ENCODE results near the gene MBTPS2.
"Not testable (repeated sequence)": the region's sequence is repeated elsewhere in the genome, so short reads cannot be mapped to it uniquely, and the experiment has no call there.

Gene MBTPS2

DNA sequence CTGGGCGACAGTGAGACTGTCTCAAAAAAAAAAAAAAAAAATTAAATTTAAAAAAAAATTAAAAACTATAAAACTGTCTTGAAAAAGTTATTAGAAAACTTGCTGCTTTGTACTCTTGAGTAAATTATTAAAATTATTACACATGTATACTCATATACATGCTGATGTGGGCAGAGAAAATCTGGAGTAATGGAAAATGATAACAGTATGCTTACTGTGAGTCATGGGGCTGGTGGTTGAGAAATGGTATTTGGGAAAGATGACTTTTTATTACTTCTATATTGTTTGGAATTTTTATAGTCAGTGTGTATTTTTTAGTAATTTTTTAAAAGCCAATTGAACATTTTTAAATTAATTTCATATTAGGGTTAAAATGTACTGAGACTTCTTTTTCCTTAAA is 23.8 kb downstream of the MBTPS2 start:
- no peak for DNase-seq

GRCh38 chrX:21865436-21865835 is 26.0 kb downstream of the MBTPS2 start:
- no peak for DNase-seq

DNA sequence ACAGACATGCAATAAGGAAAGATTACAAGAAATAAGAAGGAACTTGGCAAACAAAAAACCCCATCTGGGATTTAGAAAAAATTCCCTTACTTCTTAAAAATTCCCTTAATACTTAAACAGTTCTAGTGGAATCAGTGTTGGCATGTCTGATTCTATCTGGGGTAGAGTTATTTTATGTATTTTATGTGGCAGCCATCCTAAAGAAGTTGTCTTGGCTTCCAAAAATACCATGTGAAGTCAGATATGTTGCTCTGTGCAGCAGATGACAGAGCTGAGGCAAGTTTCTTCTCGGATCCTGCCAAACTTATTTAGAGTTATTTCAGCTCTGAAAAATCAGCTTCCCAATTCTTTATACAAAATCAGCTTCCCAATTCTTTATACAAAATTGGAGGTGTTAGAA is 31.1 kb downstream of the MBTPS2 start:
- DNase-seq = no peak

DNA sequence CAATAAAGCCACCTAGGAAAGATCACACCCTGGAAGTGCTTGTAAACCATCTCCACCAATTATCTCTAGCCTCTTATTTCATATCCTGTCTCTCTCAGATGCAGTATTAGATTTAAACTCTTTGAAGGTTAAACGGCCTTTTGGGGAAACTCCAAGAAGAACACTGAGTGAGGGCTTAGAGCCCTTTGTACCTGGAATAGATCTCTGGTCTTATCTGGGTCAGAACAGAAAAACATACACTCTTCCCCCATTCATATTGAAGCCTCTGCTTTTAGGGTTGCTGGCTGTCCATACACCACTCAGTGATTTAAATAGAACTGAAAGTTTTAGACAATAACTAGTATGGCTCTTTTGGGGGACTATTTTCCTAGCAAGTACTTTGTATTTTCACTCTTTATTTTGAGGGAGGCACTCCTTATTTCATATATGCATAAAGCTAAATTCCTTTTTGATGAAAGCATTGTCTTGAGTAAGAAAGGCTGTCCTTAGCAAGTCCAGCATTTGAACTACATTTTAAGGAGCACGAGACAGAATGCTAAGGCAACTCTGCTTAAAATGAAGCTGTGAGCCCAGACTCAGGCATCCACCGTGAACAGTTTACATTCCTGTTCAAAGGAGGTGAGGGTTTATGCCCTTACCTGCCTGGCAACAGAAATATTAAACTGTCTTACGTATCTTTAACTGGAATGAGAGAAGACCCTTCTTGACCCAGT is 33.8 kb downstream of the MBTPS2 start:
- DNase-seq = no peak

DNA sequence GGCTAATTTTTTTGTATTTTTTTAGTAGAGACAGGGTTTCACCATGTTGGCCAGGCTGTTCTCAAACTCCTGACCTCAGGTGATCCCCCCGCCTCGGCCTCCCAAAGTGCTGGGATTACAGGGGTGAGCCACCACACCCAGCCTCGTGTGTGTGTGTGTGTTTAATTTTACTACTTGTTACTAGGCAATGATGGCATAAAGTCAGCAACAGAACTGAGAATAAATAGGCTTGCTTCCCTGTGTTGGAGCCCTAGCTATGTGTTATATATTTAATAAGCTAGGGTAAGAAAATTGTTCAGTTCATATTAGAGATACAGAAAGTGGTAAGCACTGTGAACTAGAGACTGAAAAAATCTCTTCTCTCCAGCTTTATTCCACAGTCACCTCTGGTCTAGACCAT is 34.8 kb downstream of the MBTPS2 start:
- DNase-seq = not testable (repeated sequence)

DNA sequence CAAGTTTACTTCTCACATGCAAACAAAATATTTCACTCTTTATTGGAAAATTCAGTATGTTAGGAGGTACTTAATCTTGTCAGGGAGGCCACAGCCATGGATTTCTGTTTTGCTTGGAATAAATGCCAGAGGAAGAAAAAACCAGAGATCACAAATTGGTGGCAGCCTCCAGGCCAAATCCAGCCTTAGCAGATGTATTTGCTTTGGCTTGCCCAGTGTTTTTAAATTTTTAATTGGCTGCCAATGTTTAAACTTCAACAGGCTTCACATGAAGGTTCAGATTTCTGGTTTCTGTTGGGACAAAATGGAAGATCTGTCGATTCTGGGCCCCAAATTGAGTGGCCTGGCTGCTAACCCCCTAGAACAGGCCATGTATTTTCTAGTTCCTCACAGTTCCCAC is 35.6 kb downstream of the MBTPS2 start:
- no peak for DNase-seq

- no peak for DNase-seq
Observed at GRCh38 chrX:21881881-21882574, 42.6 kb downstream of the MBTPS2 start.

DNA sequence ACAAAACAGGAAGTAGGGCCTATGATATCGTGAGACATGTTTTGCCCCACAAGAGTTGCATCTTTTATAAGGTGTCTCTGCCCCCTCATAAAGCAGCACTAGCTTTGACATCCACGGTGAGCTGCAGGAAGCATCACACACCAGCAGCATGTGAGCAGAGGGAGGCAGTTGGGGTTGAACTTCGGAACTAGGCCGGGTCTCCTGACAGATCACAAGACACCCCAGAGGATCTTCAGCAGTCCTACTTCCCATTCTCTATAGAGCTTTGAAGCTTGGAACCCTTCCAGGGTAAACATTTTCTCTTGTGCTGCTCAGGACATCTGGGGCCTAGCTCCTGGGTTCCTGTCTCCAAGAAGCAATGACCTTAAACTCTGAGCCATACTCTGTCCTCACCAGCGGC is 43.8 kb downstream of the MBTPS2 start:
- no peak for DNase-seq

- DNase-seq = no peak
Observed at GRCh38 chrX:21885568-21885967, 46.2 kb downstream of the MBTPS2 start.

DNA sequence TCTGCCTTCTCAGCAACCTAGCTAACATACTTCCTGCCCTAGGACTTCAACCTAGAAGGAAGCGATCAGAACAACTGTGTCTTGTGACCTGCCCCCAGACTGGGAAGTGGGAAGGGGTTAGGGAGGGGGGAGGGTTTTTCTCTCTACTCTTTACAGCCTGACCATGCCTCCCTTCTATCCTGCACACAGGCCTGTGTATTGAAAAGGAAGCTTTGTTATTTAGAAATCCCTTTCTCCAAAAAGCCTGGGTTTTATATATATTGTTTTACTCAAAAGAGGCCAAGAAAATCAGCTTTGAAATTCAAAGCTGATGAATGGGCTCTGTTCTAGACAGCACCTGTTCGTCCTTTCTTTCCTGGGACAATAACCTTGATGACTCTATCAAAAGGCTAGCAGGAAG is 65.9 kb downstream of the MBTPS2 start:
- no peak for DNase-seq

- no peak for DNase-seq
Observed at GRCh38 chrX:21905953-21906352, 66.5 kb downstream of the MBTPS2 start.

DNA sequence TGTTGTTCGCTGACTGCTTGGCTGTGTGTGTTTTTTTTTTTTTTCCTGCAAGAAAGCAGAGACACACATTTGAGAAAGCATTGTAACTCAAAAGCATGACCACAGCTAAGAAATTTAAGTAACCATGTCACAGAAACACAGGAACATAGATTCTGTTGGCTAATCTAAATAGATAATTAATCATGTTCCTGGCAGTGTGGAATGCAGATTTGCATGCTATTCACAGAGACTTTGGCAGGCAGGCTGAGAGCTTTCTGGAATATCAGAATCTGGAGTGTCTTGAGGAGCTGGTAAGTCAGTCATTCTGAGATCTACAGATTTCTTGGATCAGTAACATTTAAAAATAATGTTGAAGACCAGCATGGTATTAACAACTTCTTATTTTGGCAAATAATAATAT is 67.8 kb downstream of the MBTPS2 start:
- no peak for DNase-seq

GRCh38 chrX:21911481-21911880 is 72.1 kb downstream of the MBTPS2 start:
- no peak for DNase-seq

DNA sequence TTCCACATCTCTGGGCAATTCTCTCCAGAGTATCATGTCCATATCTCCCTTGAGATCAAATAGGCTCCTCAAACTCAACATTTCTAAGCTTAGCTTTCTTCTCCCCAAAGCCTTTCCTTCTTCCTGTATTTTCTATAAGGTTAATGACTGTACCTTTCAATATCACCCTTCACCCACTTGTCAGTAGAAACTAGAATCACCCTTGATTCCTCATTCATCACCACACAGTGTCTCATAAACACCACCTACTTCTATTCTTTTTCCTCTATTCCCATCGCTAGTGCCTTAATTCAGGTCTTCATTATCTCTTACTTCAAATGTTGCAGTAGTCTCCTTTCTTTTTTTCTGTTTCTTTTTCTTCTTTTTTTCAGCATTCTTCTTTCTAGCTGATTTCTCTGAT is 72.8 kb downstream of the MBTPS2 start:
- DNase-seq = no peak

GRCh38 chrX:21912989-21913388 is 73.6 kb downstream of the MBTPS2 start:
- no peak for DNase-seq

GRCh38 chrX:21926116-21926515 is 86.7 kb downstream of the MBTPS2 start:
- no peak for DNase-seq

- DNase-seq = no peak
Observed at GRCh38 chrX:21926527-21927278, 87.3 kb downstream of the MBTPS2 start.

DNA sequence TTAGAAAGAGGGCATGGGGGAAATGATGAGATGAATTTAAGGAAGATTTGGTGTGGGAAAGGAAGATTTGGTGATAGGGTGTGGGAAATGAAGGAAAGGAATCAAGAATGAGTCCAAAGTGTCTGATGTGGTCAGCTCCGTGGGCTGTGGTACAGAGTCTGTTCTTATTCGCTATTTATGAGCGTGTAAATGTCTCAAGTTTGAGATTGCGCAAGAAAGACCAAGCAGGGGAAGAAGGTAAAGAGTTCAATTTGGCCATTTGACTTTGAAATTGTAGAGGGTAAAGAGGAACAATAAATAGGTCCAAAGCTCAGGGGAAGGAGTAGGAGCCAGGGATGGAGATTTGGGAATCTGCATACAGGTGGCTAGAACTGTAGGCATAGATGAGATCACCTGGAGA is 89.8 kb downstream of the MBTPS2 start:
- no peak for DNase-seq

GRCh38 chrX:21930986-21931385 is 91.6 kb downstream of the MBTPS2 start:
- no peak for DNase-seq

DNA sequence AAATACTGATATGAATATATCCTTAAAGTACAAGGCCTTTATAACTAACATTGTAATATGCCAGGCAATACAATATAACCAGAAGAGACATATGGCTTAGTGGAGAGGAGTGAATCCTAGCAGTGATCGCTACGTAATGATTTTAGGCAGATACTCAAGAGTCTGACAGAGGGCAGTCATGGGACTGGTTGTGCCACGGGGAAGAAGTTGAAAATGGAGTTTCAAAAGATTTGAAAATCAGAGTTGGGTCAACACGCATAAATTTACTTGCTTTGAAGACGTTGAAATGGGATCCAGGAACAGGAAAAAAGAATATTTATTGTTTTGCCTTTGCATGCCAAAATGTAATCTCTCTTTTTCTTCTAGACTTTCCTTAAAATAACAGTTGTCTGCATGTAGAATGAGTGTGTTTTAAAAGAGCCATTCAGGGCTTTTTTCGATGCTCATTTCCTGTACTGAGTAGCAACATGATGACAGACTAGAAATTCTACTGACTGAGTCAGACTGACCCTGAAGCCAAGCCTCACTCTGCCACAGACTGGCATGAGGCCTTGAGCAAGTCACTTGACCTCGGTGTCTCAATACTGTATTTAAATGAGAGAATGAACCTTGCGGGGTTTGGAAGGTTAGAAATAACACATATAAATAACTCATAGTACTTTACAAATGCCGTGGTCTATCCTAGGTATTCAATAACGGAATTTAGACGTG is 93.0 kb downstream of the MBTPS2 start:
- no peak for DNase-seq

- DNase-seq = no peak
Observed at GRCh38 chrX:21933077-21933476, 93.7 kb downstream of the MBTPS2 start.

DNA sequence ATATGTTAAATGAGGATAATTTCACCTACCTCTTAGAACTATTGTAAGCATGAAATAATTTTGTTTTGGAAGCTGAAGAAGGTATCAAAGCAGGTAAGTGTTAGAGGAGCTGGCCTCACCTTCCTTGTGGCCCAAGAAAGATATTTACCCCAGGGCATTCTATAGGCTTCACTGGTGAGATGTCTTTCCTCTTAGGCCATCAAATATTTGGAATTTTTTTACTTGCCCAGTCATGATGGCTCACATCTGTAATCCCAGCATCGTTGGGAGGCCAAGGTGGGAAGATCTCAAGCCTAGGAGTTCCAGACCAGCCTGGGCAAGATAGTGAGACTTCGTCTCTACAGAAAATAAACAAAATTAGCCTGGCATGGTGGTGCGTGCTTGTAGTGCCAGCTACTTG is 95.0 kb downstream of the MBTPS2 start:
- DNase-seq = no peak
